Gastroesophageal sphincter (tissue), 4 donors: ENCODE measurements around the gene SSUH2. TPM values are rescaled to one million over a fixed set of nuclear protein-coding genes. Genes with fewer than 3 reads are reported as not detected.
A peak's percentile ranks its signal among the peaks of the same experiment; 100 is the strongest.

ENCODE experiments used
- ATAC-seq: fragments of 150-250 bp; one replicate; pipeline ENCODE4 v1.9.1; 2016; ENCODE audit warnings: mild to moderate bottlenecking, moderate library complexity
- H3K27ac ChIP-seq, 4 donors: fragments of 200-600 bp; sonication (generic) in 3 of 4; 1 replicate in 3 of 4; 2 replicates in 1 of 4; pipeline ENCODE4 v1.5.1; 2016 to 2019
- H3K27me3 ChIP-seq: fragments of 200-600 bp; sonication (generic); one replicate; pipeline ENCODE4 v1.5.1; 2019
- H3K36me3 ChIP-seq, 2 donors: fragments of 200-600 bp; sonication (generic); one replicate each; pipeline ENCODE4 v1.5.1; 2019; ENCODE audit warnings: control low read depth in 1 of 2
- H3K4me1 ChIP-seq, 3 donors: fragments of 200-600 bp; sonication (generic); 1 replicate in 2 of 3; 2 replicates in 1 of 3; pipeline ENCODE4 v1.5.1; 2016 to 2019; ENCODE audit warnings: control low read depth in 2 of 3
- H3K4me3 ChIP-seq, 2 donors: fragments of 200-600 bp; sonication (generic); one replicate each; pipeline ENCODE4 v1.5.1; 2019; ENCODE audit warnings: mild to moderate bottlenecking in 1 of 2, moderate library complexity in 1 of 2
- H3K9me3 ChIP-seq, 3 donors: fragments of 200-600 bp; sonication (generic); one replicate each; pipeline ENCODE4 v1.5.1; 2017 to 2019; ENCODE audit warnings: control low read depth in 2 of 3
- CTCF ChIP-seq, 4 experiments: fragments of 200-600 bp in 2 of 4; fragments of 450-650 bp in 2 of 4; sonication (generic) in 1 of 4; IDR thresholded peaks; one replicate each; pipeline ENCODE4 v1.5.1; 2017 to 2019; ENCODE audit warnings: antibody characterized with exemption in 4 of 4, mild to moderate bottlenecking in 2 of 4, moderate library complexity in 2 of 4
- EP300 ChIP-seq: sonication (generic); formaldehyde crosslinking; IDR thresholded peaks from one replicate; pipeline ENCODE4 v1.6.1; 2017; ENCODE audit warnings: antibody characterized with exemption, mild to moderate bottlenecking
- POLR2A ChIP-seq, 2 donors: fragments of 450-650 bp; IDR thresholded peaks; one replicate each; pipeline ENCODE4 v1.6.1; 2017; ENCODE audit warnings: antibody characterized with exemption in 2 of 2, mild to moderate bottlenecking in 2 of 2, moderate library complexity in 1 of 2
- POLR2AphosphoS5 ChIP-seq: sonication (generic); formaldehyde crosslinking; IDR thresholded peaks from one replicate; pipeline ENCODE4 v1.6.1; 2017; ENCODE audit warnings: antibody characterized with exemption
- WGBS, 2 donors: methylation state at CpG; one replicate each; pipeline ENCODE4 v1.1.5; 2018; ENCODE audit warnings: low coverage in 1 of 2; 5-methylcytosine and 5-hydroxymethylcytosine counted together
- total RNA-seq, 4 donors: library from RNA; depleted of rRNA; stranded (reverse); fragments of >200 nt; gene quantifications; one replicate each; pipeline ENCODE4 v1.1.0, GENCODE V29; 2016

Gene SSUH2
- total RNA-seq, 4 donors from 2014 or later = 0.27 to 3.8 TPM; not detected in 2

- Histone ChIP-seq H3K27me3 (no peaks in the 10 kb centered on the region), H3K36me3 (no peaks in the 10 kb centered on the region), H3K4me1 (no peaks in the 10 kb centered on the region), H3K4me3 (no peak overlapping the region), H3K27ac (no peak overlapping the region), H3K9me3 (peaks cover 0 to 5% (median 0%) of the 10 kb centered on the region in 3 donors)
- TF ChIP-seq POLR2AphosphoS5 (peak; percentile 3), CTCF (IDR thresholded peaks at IDR 0.05) (no peak)
- ATAC-seq = no peak
- WGBS, 2 donors = 41 to 58% methylated on average over 2 to 5 of the region's 5 CpGs
Observed at GRCh38 chr3:8579096-8579495, 65.5 kb downstream of the SSUH2 start.

- Histone ChIP-seq H3K27ac (no peak overlapping the region), H3K27me3 (no peaks in the 10 kb centered on the region), H3K4me3 (no peak overlapping the region), H3K4me1 (peaks cover 0 to 2% (median 2%) of the 10 kb centered on the region in 3 donors), H3K9me3 (peaks cover 0 to 5% (median 0%) of the 10 kb centered on the region in 3 donors), H3K36me3 (no peaks in the 10 kb centered on the region)
- WGBS, 2 donors = 60 to 85% methylated on average over 4 of the region's 4 CpGs
- TF ChIP-seq CTCF (IDR thresholded peaks at IDR 0.05) = no peak
- TF ChIP-seq EP300 = no peak
- no peak for TF ChIP-seq POLR2A (IDR thresholded peaks at IDR 0.05)
- TF ChIP-seq POLR2AphosphoS5 = no peak
- ATAC-seq = no peak
Observed at GRCh38 chr3:8578282-8578681, 66.3 kb downstream of the SSUH2 start.

- H3K4me3 ChIP-seq = no peak overlapping the region
- no peak overlapping the region for H3K27ac ChIP-seq
- no peaks in the 10 kb centered on the region for H3K27me3 ChIP-seq
- peaks cover 0 to 5% (median 0%) of the 10 kb centered on the region in 3 donors for H3K9me3 ChIP-seq
- ATAC-seq = no peak
- no peak for TF ChIP-seq CTCF (IDR thresholded peaks at IDR 0.05)
- no peak for TF ChIP-seq POLR2A (IDR thresholded peaks at IDR 0.05)
- TF ChIP-seq POLR2AphosphoS5 = no peak
- no peak for TF ChIP-seq EP300
- H3K4me1 ChIP-seq = peaks cover 0 to 2% (median 2%) of the 10 kb centered on the region in 3 donors
- 69 to 84% methylated on average over 4 to 5 of the region's 5 CpGs for WGBS, 2 donors
- no peaks in the 10 kb centered on the region for H3K36me3 ChIP-seq
Observed at GRCh38 chr3:8576841-8577571, 67.6 kb downstream of the SSUH2 start.

GRCh38 chr3:8576436-8576835 lies 68.2 kb downstream of the SSUH2 start:
- 90 to 97% methylated on average over 4 to 6 of the region's 6 CpGs for WGBS, 2 donors
- ATAC-seq = no peak
- TF ChIP-seq POLR2A (IDR thresholded peaks at IDR 0.05) (no peak), POLR2AphosphoS5 (no peak), EP300 (no peak), CTCF (IDR thresholded peaks at IDR 0.05) (no peak)
- H3K4me3 ChIP-seq = no peak overlapping the region
- H3K9me3 ChIP-seq = peaks cover 0 to 5% (median 0%) of the 10 kb centered on the region in 3 donors
- H3K27ac ChIP-seq = no peak overlapping the region
- no peaks in the 10 kb centered on the region for H3K27me3 ChIP-seq
- peaks cover 0 to 2% (median 2%) of the 10 kb centered on the region in 3 donors for H3K4me1 ChIP-seq
- no peaks in the 10 kb centered on the region for H3K36me3 ChIP-seq
